Forelimb muscle (tissue), 1 donor: ENCODE data around the gene AQP6. TPM values are rescaled to one million over a fixed set of nuclear protein-coding genes. Genes with fewer than 3 reads are reported as not detected.
A peak's percentile ranks its signal among the peaks of the same experiment; 100 is the strongest.
"Not testable (repeated sequence)": the region's sequence is repeated elsewhere in the genome, so short reads cannot be mapped to it uniquely, and the experiment has no call there.

Experiments used
- DNase-seq: peaks from one replicate; pipeline ENCODE4 v3.0.0-alpha.2; 2013; ENCODE audit warnings: low read depth
- polyA plus RNA-seq: library from polyadenylated mRNA; unstranded; fragments of 120-200 nt; gene quantifications from one replicate; pipeline ENCODE4 v1.2.1, GENCODE V29; 2013; ENCODE audit not compliant: insufficient read length

Gene AQP6
- polyA plus RNA-seq, 1 donor, result 0.14 TPM

- not testable (repeated sequence) for DNase-seq
Measured at GRCh38 chr12:49989400-49989799, 16.7 kb downstream of the AQP6 start.

- no peak for DNase-seq
Measured at GRCh38 chr12:49990273-49990672, 17.5 kb downstream of the AQP6 start.

GRCh38 chr12:49998453-49998852 is 25.7 kb downstream of the AQP6 start:
- no peak for DNase-seq

- DNase-seq, result no peak
Measured at GRCh38 chr12:50003595-50003994, 30.8 kb downstream of the AQP6 start.

GRCh38 chr12:50004696-50005095 is 31.9 kb downstream of the AQP6 start:
- no peak for DNase-seq

GRCh38 chr12:50005175-50005574 is 32.4 kb downstream of the AQP6 start:
- no peak for DNase-seq

GRCh38 chr12:50006280-50006679 is 33.5 kb downstream of the AQP6 start:
- DNase-seq, result no peak

- no peak for DNase-seq
Measured at GRCh38 chr12:50006754-50007442, 34.2 kb downstream of the AQP6 start.

GRCh38 chr12:50013361-50014147 is 40.8 kb downstream of the AQP6 start:
- no peak for DNase-seq

GRCh38 chr12:50014342-50014741 is 41.6 kb downstream of the AQP6 start:
- no peak for DNase-seq

- DNase-seq, result peak; percentile 89
Measured at GRCh38 chr12:50016501-50017475, 44.0 kb downstream of the AQP6 start.

GRCh38 chr12:50017641-50018040 is 44.9 kb downstream of the AQP6 start:
- DNase-seq, result no peak

GRCh38 chr12:50018154-50018553 is 45.4 kb downstream of the AQP6 start:
- no peak for DNase-seq

- no peak for DNase-seq
Measured at GRCh38 chr12:50018968-50019367, 46.2 kb downstream of the AQP6 start.

- DNase-seq, result no peak
Measured at GRCh38 chr12:50019524-50019923, 46.8 kb downstream of the AQP6 start.

- DNase-seq, result peak; percentile 29
Measured at GRCh38 chr12:50021031-50021430, 48.3 kb downstream of the AQP6 start.

GRCh38 chr12:50022903-50023302 is 50.2 kb downstream of the AQP6 start:
- no peak for DNase-seq

GRCh38 chr12:50024227-50024626 is 51.5 kb downstream of the AQP6 start:
- DNase-seq, result no peak

GRCh38 chr12:50024805-50025186 is 52.0 kb downstream of the AQP6 start:
- no peak for DNase-seq

- peak; percentile 99 for DNase-seq
Measured at GRCh38 chr12:50025187-50026059, 52.7 kb downstream of the AQP6 start, which contains the start of gene RACGAP1. Gene RACGAP1 (minus strand): TSS chr12:50025494. CDS start chr12:50016715, 8,779 bp downstream.

GRCh38 chr12:50026691-50027090 is 53.9 kb downstream of the AQP6 start:
- DNase-seq, result no peak
